ENCODE results near the gene DFFA.
"Not testable (repeated sequence)": the region's sequence is repeated elsewhere in the genome, so short reads cannot be mapped to it uniquely, and the experiment has no call there.

DNA sequence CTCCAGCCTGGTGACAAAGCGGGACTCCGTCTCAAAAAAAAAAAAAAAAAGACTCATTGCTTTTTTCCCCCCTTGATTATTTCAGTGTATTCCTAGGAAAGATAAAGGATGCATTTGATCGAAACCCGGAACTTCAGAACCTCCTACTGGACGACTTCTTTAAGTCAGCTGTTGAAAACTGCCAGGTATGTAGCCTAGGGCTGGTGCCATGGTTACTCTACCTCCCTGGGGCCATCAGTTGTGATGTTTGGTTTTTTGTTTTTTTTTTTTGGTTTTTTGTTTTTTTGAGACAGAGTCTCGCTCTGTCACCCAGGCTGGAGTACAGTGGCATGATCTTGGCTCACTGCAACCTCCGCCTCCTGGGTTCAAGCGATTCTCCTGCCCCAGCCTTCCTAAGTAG is 53.6 kb downstream of the DFFA start:
- TF ChIP-seq, protein P1, sequence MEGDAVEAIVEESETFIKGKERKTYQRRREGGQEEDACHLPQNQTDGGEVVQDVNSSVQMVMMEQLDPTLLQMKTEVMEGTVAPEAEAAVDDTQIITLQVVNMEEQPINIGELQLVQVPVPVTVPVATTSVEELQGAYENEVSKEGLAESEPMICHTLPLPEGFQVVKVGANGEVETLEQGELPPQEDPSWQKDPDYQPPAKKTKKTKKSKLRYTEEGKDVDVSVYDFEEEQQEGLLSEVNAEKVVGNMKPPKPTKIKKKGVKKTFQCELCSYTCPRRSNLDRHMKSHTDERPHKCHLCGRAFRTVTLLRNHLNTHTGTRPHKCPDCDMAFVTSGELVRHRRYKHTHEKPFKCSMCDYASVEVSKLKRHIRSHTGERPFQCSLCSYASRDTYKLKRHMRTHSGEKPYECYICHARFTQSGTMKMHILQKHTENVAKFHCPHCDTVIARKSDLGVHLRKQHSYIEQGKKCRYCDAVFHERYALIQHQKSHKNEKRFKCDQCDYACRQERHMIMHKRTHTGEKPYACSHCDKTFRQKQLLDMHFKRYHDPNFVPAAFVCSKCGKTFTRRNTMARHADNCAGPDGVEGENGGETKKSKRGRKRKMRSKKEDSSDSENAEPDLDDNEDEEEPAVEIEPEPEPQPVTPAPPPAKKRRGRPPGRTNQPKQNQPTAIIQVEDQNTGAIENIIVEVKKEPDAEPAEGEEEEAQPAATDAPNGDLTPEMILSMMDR (IDR thresholded peaks at IDR 0.05): not testable (repeated sequence)
- not testable (repeated sequence) for TF ChIP-seq POLR2A (IDR thresholded peaks at IDR 0.05)

Data from breast epithelium (tissue), 3 donors.